HEK293T (cell line): ENCODE data around the gene SLC7A6OS.

ENCODE experiments used
- CTCF ChIA-PET: fragments of 350-600 bp; formaldehyde crosslinking; extraction: SDS; loops from one replicate; lab custom pipeline; 2021; ENCODE audit warnings: antibody characterized with exemption, inconsistent platforms; lab: Yijun Ruan, JAX
- POLR2A ChIA-PET: fragments of 350-600 bp; formaldehyde crosslinking; extraction: SDS; loops from one replicate; lab custom pipeline; 2020; ENCODE audit warnings: antibody characterized with exemption, inconsistent platforms; lab: Yijun Ruan, JAX
- DNase-seq: peaks from one replicate; pipeline ENCODE4 v3.0.0; 2012; ENCODE audit warnings: mixed read lengths; ENCODE audit errors: extremely low spot score
- ARNT ChIP-seq: fragments of 450-650 bp; IDR thresholded peaks from 2 replicates; pipeline ENCODE4 v1.6.1; 2017; ENCODE audit warnings: mild to moderate bottlenecking
- BHLHE40 ChIP-seq: fragments of 450-650 bp; IDR thresholded peaks from 2 replicates; pipeline ENCODE4 v1.6.1; 2016; ENCODE audit warnings: mild to moderate bottlenecking, moderate library complexity, borderline replicate concordance
- CTBP1 ChIP-seq: fragments of 450-650 bp; IDR thresholded peaks from 2 replicates; pipeline ENCODE4 v1.6.1; 2016; ENCODE audit warnings: borderline replicate concordance
- ELF4 ChIP-seq: fragments of 450-650 bp; IDR thresholded peaks from 2 replicates; pipeline ENCODE4 v1.6.1; 2017; ENCODE audit warnings: antibody characterized with exemption
- FOXA1 ChIP-seq: fragments of 450-650 bp; IDR thresholded peaks from 2 replicates; pipeline ENCODE4 v1.6.1; 2016; ENCODE audit warnings: mild to moderate bottlenecking
- FOXK2 ChIP-seq: fragments of 450-650 bp; IDR thresholded peaks from 2 replicates; pipeline ENCODE4 v1.6.1; 2016; ENCODE audit warnings: mild to moderate bottlenecking
- FOXM1 ChIP-seq: fragments of 450-650 bp; IDR thresholded peaks from 2 replicates; pipeline ENCODE4 v1.6.1; 2017; ENCODE audit warnings: mild to moderate bottlenecking, borderline replicate concordance
- HDGF ChIP-seq: fragments of 450-650 bp; IDR thresholded peaks from 2 replicates; pipeline ENCODE4 v1.6.1; 2017; ENCODE audit warnings: antibody characterized with exemption, borderline replicate concordance
- L3MBTL2 ChIP-seq: fragments of 450-650 bp; conservative IDR thresholded peaks from 2 replicates; pipeline ENCODE4 v1.6.1; 2016; ENCODE audit warnings: mild to moderate bottlenecking
- LEF1 ChIP-seq: fragments of 450-650 bp; IDR thresholded peaks from 2 replicates; pipeline ENCODE4 v1.6.1; 2017; ENCODE audit warnings: mild to moderate bottlenecking, borderline replicate concordance
- NFRKB ChIP-seq: fragments of 450-650 bp; IDR thresholded peaks from 2 replicates; pipeline ENCODE4 v1.6.1; 2016; ENCODE audit warnings: mild to moderate bottlenecking, moderate library complexity
- PKNOX1 ChIP-seq: fragments of 450-650 bp; IDR thresholded peaks from 2 replicates; pipeline ENCODE4 v1.6.1; 2016
- SP1 ChIP-seq: fragments of 450-650 bp; IDR thresholded peaks from 2 replicates; pipeline ENCODE4 v1.6.1; 2017
- SUZ12 ChIP-seq: fragments of 450-650 bp; IDR thresholded peaks from 2 replicates; pipeline ENCODE4 v1.6.1; 2016; ENCODE audit warnings: mild to moderate bottlenecking
- TARDBP ChIP-seq: fragments of 450-650 bp; IDR thresholded peaks from 2 replicates; pipeline ENCODE4 v1.6.1; 2016
- ZNF384 ChIP-seq: fragments of 450-650 bp; IDR thresholded peaks from 2 replicates; pipeline ENCODE4 v1.6.1; 2016

Gene SLC7A6OS

DNA sequence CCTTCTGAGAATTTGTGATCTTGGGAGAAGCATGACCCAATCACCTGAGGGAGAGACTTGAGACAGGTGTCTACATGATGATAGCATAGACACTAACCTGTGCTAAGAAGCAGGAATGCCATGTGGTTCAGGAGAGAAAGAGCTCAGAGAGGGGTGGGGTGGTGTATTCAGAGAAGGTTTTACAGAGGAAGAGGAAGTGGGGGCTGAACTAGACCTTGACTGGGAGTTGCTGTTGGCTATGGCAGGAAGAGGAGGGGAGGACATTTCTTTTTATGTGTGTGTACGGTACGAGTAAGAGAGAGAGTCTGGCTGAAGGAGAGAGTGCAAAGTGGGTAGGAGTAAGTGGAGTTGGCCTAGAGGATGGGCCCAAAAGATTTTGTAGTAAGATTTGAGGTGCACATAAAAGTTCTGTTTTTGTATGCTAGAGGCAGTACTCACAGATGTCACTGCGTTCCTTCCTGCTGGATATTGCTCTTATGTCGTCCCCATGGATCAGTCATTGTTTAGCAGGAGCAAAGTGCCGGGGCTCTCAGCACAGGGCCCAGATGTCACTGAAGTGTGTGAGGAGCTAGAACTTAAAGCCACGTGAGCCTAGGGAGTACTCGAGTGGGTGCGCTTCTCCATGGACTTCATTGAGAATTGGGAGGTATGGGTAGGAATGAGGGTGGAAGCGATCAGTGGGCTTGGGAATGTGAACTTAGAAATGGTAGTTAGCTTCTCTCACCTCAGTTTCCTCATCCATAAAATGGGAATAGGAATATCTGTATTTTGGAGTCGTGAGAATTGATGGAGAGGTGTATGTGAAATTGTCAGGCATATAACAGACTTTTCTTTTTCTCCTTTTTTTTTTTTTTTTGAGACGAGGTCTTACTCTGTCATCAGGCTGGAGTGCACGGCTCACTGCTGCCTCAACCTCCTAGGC lies 24.3 kb downstream of the SLC7A6OS start:
- DNase-seq, result no peak
- TF ChIP-seq FOXM1 (no peak), CTBP1 (no peak), FOXK2 (no peak), L3MBTL2 (no peak), SP1 (no peak), HDGF (no peak), ARNT (no peak)
- ChIA-PET CTCF (no interaction called here), POLR2A (interaction anchor here (2.3 kb wide), 1 partner anchor 24 kb away, joined by 8 read pairs; the partner anchor contains the start of genes PRMT7 and SLC7A6OS)

DNA sequence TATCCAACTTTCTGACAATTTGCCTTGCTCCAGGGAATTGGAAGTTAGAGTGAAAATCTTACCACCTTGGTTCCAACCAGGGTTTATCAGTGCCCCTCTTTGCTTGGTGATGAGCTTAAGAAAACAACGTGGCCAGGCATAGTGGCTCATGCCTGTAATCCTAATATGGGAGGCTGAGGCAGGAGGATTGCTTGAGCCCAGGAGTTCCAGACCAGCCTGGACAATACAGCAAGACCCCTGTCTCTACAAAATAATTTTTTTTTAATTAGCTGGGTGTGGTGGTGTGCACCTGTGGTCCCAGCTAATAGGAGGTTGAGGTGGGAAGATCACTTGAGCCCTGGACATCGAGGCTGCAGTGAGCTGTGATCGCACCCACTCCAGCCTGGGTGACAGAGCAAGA lies 25.1 kb downstream of the SLC7A6OS start:
- CTCF ChIA-PET, result no interaction called here
- DNase-seq, result no peak
- TF ChIP-seq HDGF, result no peak
- no peak for TF ChIP-seq CTBP1
- TF ChIP-seq TARDBP, result no peak
- no peak for TF ChIP-seq SP1
- TF ChIP-seq ELF4, result no peak
- TF ChIP-seq FOXM1, result no peak
- TF ChIP-seq PKNOX1, result no peak
- no peak for TF ChIP-seq SUZ12
- TF ChIP-seq NFRKB, result no peak
- TF ChIP-seq FOXA1, result no peak
- TF ChIP-seq FOXK2, result no peak
- TF ChIP-seq ARNT, result no peak
- POLR2A ChIA-PET, result interaction anchor here (1.3 to 2.3 kb wide), 2 partner anchors 13 to 25 kb away, joined by 3 to 8 read pairs; partner anchors contain the start of genes PRMT7 and SLC7A6OS

DNA sequence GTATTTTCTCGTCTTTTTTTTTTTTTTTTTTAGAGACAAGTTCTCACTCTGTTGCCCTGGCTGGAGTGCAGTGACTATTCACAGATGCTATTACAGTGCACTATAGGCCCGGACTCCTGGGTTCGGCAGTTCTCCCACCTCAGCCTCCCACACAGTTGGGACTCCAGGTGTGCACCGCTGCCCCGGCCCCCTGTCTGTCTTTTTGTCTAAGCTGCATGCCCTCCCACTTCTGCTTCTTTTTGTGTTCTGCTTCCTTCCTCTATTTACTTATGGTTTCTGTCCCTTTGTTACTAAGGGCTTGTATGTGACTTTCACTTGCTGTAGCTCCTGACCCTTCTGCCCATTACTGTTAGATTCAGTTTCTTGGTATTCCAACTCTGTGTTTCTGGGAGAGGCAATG lies 25.9 kb downstream of the SLC7A6OS start:
- ChIA-PET CTCF (interaction anchor here (2.0 kb wide), 1 partner anchor 21 kb away, joined by 4 read pairs; the partner anchor contains the start of gene SLC7A6), POLR2A (interaction anchor here (1.3 to 2.3 kb wide), 2 partner anchors 12 to 26 kb away, joined by 3 to 8 read pairs; partner anchors contain the start of genes PRMT7 and SLC7A6OS)
- DNase-seq, result no peak
- TF ChIP-seq FOXK2 (no peak), PKNOX1 (no peak), ARNT (no peak), CTBP1 (no peak), HDGF (no peak), LEF1 (no peak), BHLHE40 (no peak), FOXA1 (no peak), SP1 (no peak)

DNA sequence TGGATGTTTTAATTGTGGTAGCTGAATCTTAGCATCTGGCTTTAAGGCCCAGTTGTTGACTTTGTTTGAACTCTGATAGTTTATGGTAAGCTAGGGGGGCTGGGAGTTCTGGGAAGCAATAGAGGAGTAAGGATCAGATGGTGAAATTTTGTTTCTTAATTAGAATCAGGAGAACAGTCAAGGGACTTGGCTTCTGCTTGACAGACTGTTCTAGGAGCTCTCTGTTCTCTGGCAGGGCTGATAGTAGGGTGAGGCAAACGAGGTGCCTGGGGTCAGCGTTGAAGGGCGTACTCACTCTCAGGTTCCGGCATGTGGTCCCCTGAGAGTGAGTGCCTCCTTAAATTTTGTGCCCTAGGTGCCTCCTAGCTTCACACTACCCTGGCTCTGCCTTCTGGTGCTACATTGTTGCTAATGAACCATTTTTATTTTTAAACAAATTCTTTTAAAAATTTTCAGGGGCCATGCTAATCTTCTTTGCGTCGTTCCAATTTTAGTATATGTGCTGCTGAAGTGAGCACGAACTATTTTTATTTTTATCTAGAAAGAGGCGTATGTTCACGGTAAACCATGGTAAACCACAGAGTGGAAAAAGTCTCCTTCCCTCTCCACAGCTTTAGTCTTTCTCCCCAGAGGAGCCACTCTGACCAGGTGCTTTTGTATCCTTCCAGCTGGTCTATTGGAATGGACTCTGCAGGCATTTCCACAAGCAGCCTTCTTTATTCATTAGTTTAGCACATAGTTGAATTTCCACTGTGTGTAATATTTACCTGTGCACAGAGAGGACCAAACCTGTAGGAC lies 26.7 kb downstream of the SLC7A6OS start:
- ChIA-PET POLR2A (interaction anchor here (0.8 kb wide), 1 partner anchor 11 kb away, joined by 3 read pairs; no protein-coding TSS in a partner anchor), CTCF (interaction anchor here (1.2 to 2.0 kb wide), 2 partner anchors 20 to 23 kb away, joined by 4 to 6 read pairs; partner anchors contain the start of gene SLC7A6)
- TF ChIP-seq PKNOX1 (no peak), L3MBTL2 (no peak), BHLHE40 (no peak), FOXK2 (no peak), ZNF384 (no peak), SUZ12 (no peak), SP1 (no peak), FOXA1 (no peak), CTBP1 (no peak), HDGF (no peak), NFRKB (no peak), FOXM1 (no peak), ELF4 (no peak), TARDBP (no peak), LEF1 (no peak), ARNT (no peak)
- no peak for DNase-seq

- DNase-seq, result no peak
- CTCF ChIA-PET, result interaction anchor here (1.2 to 2.0 kb wide), 2 partner anchors 19 to 22 kb away, joined by 4 to 6 read pairs; partner anchors contain the start of gene SLC7A6
- POLR2A ChIA-PET, result interaction anchor here (0.8 kb wide), 1 partner anchor 11 kb away, joined by 3 read pairs; no protein-coding TSS in a partner anchor
- TF ChIP-seq SUZ12, result no peak
- TF ChIP-seq FOXK2, result no peak
- TF ChIP-seq ZNF384, result no peak
- no peak for TF ChIP-seq BHLHE40
- no peak for TF ChIP-seq FOXM1
- no peak for TF ChIP-seq L3MBTL2
- no peak for TF ChIP-seq SP1
- TF ChIP-seq FOXA1, result no peak
- no peak for TF ChIP-seq NFRKB
- no peak for TF ChIP-seq CTBP1
- TF ChIP-seq TARDBP, result no peak
- no peak for TF ChIP-seq HDGF
- no peak for TF ChIP-seq PKNOX1
Measured at GRCh38 chr16:68283346-68283745, 27.4 kb downstream of the SLC7A6OS start.
